HG02973 (cell line): Measurements from ENCODE around the gene ACOXL.

Experiments used
- ATAC-seq: cut with Tn5 transposase; IDR thresholded peaks from one replicate; pipeline ENCODE4 v1.9.1; 2021; ENCODE audit warnings: moderate library complexity; ENCODE audit not compliant: unreplicated experiment

The ACOXL gene

GRCh38 chr2:111148225-111148873 lies 416.0 kb downstream of the ACOXL start:
- ATAC-seq, result no peak

DNA sequence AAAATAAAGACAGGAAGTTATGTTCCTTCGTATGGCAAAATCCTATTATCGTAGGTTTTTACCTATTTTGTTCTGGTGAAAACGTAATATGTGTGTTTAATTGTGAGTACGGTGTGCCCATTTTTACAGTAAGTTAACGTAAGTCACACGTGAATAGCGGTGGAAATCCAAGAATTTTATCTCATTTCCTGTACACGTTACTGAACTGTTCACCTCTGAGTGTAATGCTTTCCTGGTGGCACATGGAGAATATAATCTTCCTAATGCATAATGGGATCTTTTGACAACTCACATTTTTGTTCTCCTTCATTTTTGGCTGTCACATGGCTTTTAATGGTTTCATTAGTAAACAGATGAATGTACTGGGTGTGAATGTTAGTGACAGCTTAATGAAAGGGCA lies 416.6 kb downstream of the ACOXL start:
- ATAC-seq, result no peak

GRCh38 chr2:111149882-111150455 lies 417.6 kb downstream of the ACOXL start:
- no peak for ATAC-seq

- no peak for ATAC-seq
Measured at GRCh38 chr2:111154758-111155157, 422.4 kb downstream of the ACOXL start.

DNA sequence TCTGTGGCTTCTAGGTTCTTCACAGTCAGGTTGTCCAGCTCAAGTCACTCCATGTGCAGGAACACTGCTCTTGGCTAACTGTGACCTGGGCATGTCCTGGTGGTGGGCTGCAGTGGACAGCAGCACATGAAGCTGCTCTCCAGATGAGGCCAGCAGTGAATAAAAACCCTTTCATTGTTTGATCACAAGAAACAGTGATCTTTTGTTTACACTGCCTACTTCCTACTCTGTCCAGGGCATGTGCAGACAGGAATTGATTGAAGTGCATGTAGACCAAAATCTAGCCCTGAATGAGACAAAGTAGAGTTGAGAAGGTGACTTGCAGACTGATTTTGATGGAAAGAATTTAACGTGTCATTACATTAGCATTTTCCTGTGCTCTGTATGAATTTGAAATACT lies 423.2 kb downstream of the ACOXL start:
- ATAC-seq, result no peak

DNA sequence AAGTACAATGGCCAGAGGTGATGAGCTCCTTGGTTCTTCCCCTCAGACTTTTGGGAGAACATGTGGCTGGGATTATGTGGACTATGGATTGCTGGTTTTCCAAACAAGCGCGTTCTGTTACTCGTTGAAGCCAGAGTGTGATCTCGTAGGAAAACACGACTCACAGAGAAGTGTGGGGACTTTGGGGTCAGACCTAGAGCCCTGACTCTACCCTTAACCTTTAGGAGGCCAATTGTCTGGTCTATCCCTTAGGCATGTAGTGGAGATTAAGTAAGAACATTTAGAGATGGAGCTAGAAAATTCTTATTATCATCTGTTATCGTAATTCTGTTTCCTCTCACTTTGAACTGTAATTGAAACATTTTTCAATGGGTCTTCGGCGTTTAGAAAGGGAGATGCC lies 424.2 kb downstream of the ACOXL start:
- ATAC-seq, result no peak

GRCh38 chr2:111157071-111157661 lies 424.8 kb downstream of the ACOXL start:
- peak; percentile 57 for ATAC-seq

- peak; percentile 51 for ATAC-seq
Measured at GRCh38 chr2:111157798-111158197, 425.4 kb downstream of the ACOXL start.

- no peak for ATAC-seq
Measured at GRCh38 chr2:111159641-111160040, 427.3 kb downstream of the ACOXL start.

GRCh38 chr2:111160758-111161157 lies 428.4 kb downstream of the ACOXL start:
- no peak for ATAC-seq

- no peak for ATAC-seq
Measured at GRCh38 chr2:111161971-111162370, 429.6 kb downstream of the ACOXL start.

DNA sequence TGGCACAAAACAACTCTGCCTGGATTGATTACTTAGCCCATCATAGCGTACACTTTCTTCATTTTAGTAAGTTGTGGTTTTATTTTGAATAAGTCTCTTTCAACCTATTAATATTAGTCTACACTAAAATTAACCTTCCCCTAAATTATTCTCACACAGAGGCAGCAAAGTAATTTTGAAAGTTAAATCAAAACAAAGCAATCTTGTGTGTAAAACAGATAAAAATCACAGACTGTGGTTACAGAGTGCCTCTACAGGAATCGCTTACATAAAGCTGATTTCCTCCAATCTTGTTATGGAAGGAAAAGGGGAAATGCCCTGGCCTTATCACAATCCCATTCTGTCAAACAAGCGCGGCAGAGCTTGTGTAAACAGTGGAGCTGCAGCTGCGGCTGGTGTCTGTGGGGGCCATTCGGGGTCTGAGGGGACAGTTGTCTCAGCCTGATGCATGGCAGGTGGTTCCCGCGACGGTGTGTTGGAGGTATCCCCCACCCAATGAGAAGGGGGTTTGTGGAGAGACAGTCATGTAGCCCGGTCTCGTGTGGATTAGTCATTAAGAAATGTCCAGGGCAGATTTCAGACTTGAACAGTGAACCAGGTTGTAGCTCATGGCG lies 430.5 kb downstream of the ACOXL start:
- ATAC-seq, result no peak

DNA sequence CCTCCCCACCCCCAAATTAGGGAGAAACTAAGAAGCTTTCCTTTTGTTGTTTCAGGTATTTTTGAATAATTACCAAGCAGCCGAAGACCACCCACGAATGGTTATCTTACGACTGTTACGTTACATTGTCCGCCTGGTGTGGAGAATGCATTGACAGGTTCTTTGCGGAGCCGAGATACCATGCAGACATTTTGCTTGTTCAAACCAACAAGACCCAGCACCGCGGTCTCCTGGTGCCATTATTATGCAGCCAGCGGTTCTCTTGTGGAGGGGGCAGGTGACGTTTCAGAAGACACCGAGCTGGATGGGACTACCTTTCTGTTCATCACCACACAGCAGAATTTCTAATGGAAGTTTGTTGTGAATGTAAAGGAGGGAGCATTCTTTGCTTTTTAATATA lies 431.7 kb downstream of the ACOXL start:
- no peak for ATAC-seq

DNA sequence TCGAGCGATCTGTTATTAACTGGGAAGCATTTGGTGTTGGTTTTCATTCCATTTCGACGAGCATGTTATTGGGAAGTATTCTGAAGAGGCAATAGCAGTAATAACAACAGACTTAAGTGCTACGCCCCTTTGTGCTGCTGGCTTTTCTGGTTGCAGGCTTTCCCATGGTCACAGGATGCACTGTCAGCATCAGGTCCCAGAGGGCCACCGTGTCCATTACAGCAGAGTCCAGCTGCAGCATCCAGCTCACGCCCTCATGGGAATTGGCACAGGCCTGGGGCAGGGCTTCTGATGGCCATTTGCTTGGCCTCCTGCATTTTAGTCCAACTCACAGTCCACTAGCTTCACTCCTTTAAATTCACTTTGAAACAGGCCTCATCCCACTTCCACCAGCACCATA lies 432.7 kb downstream of the ACOXL start:
- no peak for ATAC-seq

- ATAC-seq, result no peak
Measured at GRCh38 chr2:111166115-111166514, 433.7 kb downstream of the ACOXL start.

GRCh38 chr2:111167076-111167862 lies 434.9 kb downstream of the ACOXL start:
- no peak for ATAC-seq

- no peak for ATAC-seq
Measured at GRCh38 chr2:111167863-111168162, 435.4 kb downstream of the ACOXL start.
